Activated naive CD4-positive, alpha-beta T cell treated with anti-CD3 and anti-CD28 coated beads for 36 hours (primary cell): Measurements from ENCODE around the gene JAK1. TPM values are rescaled to one million over a fixed set of nuclear protein-coding genes. Genes with fewer than 3 reads are reported as not detected.

Experiments
- CTCF ChIA-PET: fragments of 350-600 bp; sonication (Branson Sonifier 250); formaldehyde crosslinking; loops from one replicate; lab custom pipeline; 2021; ENCODE audit warnings: antibody characterized with exemption; lab: Charles Lee
- DNase-seq: peaks from one replicate; pipeline ENCODE4 v3.0.0-alpha.2; 2020
- H3K27ac Mint-ChIP-seq: one replicate; pipeline ENCODE4 v1.8.0; 2021; ENCODE audit warnings: mild to moderate bottlenecking, mixed read lengths
- H3K27me3 Mint-ChIP-seq: one replicate; pipeline ENCODE4 v1.8.0; 2021; ENCODE audit warnings: low read depth, mixed read lengths
- H3K36me3 Mint-ChIP-seq: one replicate; pipeline ENCODE4 v1.8.0; 2021; ENCODE audit warnings: low read depth, mixed read lengths
- H3K4me1 Mint-ChIP-seq: one replicate; pipeline ENCODE4 v1.8.0; 2021; ENCODE audit warnings: low read depth, mixed read lengths
- H3K4me3 Mint-ChIP-seq: one replicate; pipeline ENCODE4 v1.8.0; 2021; ENCODE audit warnings: mild to moderate bottlenecking, moderate library complexity, mixed read lengths
- H3K9me3 Mint-ChIP-seq: one replicate; pipeline ENCODE4 v1.8.0; 2021; ENCODE audit warnings: mixed read lengths
- intact Hi-C: fragments of 100-400 bp; cut with micrococcal nuclease; formaldehyde crosslinking; loops from one replicate; pipeline ENCODE4 v1.15.1; 2023
- total RNA-seq, 2 experiments: library from RNA; stranded (reverse); gene quantifications; one replicate each; pipeline ENCODE4 v1.2.3, GENCODE V29; 2021

Gene JAK1
- total RNA-seq, 2 experiments from 2014 or later: 139 to 140 TPM

DNA sequence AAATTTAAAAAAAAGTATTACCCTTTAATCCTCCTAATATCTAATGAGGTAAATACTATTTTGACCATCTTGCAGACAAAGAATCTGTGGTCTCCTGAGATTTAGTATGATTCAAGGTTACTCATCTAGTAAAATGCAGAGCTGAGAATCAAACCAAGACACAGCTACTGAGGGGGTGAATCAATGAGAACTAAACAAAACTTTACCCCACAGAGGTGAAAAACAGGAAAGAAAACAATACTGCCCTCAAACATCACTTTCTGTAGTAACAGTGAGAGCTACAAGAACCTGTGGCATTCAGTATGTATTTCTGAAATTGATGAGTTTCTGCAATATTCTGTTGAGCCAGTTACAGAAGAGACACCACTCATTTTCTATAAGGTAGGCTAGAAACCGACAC, 85.1 kb downstream of the JAK1 start:
- peaks cover 52% of the 10 kb centered on the region for H3K4me1 Mint-ChIP-seq
- CTCF ChIA-PET: interaction anchor here (0.5 to 1.9 kb wide), 3 partner anchors 17 to 81 kb away, joined by 3 to 6 read pairs (median 4); no protein-coding TSS in a partner anchor
- peaks cover 37% of the 10 kb centered on the region for H3K36me3 Mint-ChIP-seq
- intact Hi-C loops: no loop called here
- H3K4me3 Mint-ChIP-seq: no peak overlapping the region
- DNase-seq: no peak
- H3K9me3 Mint-ChIP-seq: no peaks in the 10 kb centered on the region
- H3K27me3 Mint-ChIP-seq: no peaks in the 10 kb centered on the region
- H3K27ac Mint-ChIP-seq: no peak overlapping the region

DNA sequence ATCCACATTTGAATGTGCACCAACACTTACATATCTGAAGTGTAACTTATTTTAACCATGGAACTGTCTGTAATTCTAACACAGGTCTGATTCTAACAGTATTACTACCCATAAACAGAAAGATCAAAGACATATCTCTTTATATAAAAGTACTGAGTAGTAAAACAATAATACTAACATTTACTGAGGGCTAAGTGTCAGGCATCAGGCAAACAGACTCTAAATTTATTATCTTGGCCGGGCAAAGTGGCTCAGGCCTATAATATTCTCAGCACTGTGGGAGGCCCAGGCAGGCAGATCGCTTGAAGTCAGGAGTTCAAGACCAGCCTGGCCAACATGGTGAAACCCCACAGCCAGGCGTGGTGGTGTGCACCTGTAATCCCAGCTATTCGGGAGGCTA, 85.9 kb downstream of the JAK1 start:
- no peaks in the 10 kb centered on the region for H3K9me3 Mint-ChIP-seq
- CTCF ChIA-PET: interaction anchor here (0.6 to 1.9 kb wide), 2 partner anchors 13 to 264 kb away, joined by 4 to 6 read pairs; no protein-coding TSS in a partner anchor
- peaks cover 46% of the 10 kb centered on the region for H3K36me3 Mint-ChIP-seq
- H3K27ac Mint-ChIP-seq: no peak overlapping the region
- intact Hi-C loops: no loop called here
- no peak for DNase-seq
- H3K4me3 Mint-ChIP-seq: no peak overlapping the region
- no peaks in the 10 kb centered on the region for H3K27me3 Mint-ChIP-seq
- peaks cover 60% of the 10 kb centered on the region for H3K4me1 Mint-ChIP-seq

DNA sequence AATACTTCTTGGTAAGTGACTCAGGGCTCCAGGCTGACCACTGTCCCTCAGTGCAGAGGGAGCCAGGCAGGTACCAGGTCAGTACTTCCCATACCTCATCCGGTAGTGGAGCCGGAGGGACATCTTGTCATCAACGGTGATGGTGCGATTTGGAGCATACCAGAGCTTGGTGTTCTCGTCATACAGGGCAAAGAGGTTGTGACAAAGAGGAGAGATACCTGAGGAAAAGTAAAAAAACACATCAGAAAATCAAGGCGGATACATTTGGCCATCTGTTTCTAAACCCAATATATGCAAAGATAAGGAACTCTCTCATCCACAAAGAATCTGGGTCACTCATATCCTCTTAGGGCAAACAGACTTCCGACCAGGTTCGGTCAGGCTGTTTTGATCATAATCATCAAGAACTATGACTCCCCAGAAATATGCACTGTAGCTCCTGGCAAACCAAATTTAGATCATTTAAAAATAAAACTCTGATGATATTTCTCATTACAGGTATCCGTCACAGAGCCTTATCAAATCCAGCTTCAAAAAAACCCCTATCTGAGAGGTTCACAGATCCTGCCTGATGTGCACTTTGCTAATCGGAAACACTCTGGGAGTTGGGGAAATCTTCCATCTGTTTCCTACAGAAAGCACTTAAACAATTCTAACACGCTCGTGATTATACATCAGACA, 87.3 kb downstream of the JAK1 start:
- CTCF ChIA-PET: interaction anchor here (1.9 to 2.4 kb wide), 2 partner anchors 14 to 83 kb away, joined by 4 to 12 read pairs; no protein-coding TSS in a partner anchor
- peaks cover 50% of the 10 kb centered on the region for H3K36me3 Mint-ChIP-seq

DNA sequence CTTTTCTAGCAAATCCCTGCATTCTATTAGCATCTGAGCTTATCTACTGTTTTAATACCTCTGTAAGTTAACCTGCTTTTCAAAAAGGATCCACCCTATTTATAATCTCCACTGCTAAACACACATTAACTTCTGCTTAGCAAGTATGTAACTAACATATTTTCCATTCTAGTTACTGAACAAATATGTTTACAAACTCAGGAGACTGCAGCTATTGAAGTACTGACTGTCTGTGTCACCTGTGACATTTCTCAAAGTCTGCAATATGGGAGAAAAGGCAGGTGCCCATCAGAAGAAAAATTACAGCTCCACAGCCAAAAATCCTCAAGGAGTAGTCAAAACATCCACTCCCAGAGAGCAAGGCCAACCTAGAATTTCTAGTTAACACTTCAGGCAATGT, 88.3 kb downstream of the JAK1 start:
- H3K4me1 Mint-ChIP-seq: peaks cover 62% of the 10 kb centered on the region
- H3K36me3 Mint-ChIP-seq: peaks cover 52% of the 10 kb centered on the region
- H3K27ac Mint-ChIP-seq: peak overlapping the region; percentile 76
- intact Hi-C loops: no loop called here
- H3K4me3 Mint-ChIP-seq: no peak overlapping the region
- CTCF ChIA-PET: interaction anchor here (0.6 to 2.4 kb wide), 7 partner anchors 9 to 267 kb away, joined by 3 to 12 read pairs (median 5); partner anchors contain the start of gene JAK1
- no peaks in the 10 kb centered on the region for H3K27me3 Mint-ChIP-seq
- DNase-seq: no peak
- H3K9me3 Mint-ChIP-seq: no peaks in the 10 kb centered on the region

More for the DNA sequence above, 87.3 kb downstream of the JAK1 start:
- Mint-ChIP-seq H3K27ac (no peak overlapping the region), H3K27me3 (no peaks in the 10 kb centered on the region), H3K4me3 (no peak overlapping the region), H3K4me1 (peaks cover 66% of the 10 kb centered on the region), H3K9me3 (no peaks in the 10 kb centered on the region)
- intact Hi-C loops: no loop called here
- no peak for DNase-seq

DNA sequence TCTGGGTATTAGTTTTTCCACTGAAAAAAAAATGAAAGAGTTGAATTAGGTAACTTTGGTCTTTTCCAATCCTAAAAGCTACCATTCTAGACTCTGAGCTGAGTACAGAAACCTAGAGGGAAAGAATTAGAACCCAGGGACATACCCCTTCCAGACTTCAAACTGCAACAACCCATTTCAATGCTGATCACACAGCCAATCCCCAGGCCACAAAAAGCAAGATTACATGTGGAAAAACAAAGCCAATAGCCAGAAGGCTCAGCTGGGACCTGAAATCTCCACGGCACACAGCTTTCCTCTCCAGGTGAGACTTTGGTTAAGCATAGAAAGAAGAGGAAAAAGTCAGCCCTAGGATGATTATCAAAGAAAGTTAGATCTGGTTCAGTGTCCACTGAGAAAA, 88.8 kb downstream of the JAK1 start:
- Mint-ChIP-seq H3K27ac (peak overlapping the region; percentile 76), H3K36me3 (peaks cover 50% of the 10 kb centered on the region), H3K9me3 (no peaks in the 10 kb centered on the region), H3K27me3 (no peaks in the 10 kb centered on the region), H3K4me3 (no peak overlapping the region), H3K4me1 (peaks cover 59% of the 10 kb centered on the region)
- no peak for DNase-seq
- intact Hi-C loops: loop anchor here (1.0 to 2.0 kb wide), 9 partner anchors 13 to 164 kb away; partner anchors contain the start of gene JAK1
- CTCF ChIA-PET: interaction anchor here (0.6 to 2.4 kb wide), 6 partner anchors 10 to 267 kb away, joined by 3 to 12 read pairs (median 6); partner anchors contain the start of gene JAK1

DNA sequence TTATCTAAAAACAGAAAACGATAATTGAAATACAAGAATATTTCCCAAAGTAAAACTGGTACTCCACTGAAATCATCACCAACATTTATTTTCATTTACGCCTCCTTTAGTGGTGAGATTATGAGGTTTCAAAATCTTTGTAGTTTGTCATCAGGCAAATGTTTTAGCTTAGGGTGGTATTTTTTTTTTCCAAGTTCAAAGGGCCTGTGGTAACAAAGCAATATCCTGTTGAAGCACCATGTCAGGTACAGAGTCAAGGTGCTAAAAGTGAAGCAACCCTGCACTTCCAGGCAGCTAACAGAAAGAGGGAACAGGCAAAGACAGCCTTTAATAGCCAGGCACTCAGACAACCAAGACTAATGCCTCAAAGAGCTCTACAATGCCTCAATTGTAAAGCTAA, 89.2 kb downstream of the JAK1 start:
- intact Hi-C loops: loop anchor here (1.0 to 2.0 kb wide), 9 partner anchors 14 to 164 kb away; partner anchors contain the start of gene JAK1
- H3K27ac Mint-ChIP-seq: peak overlapping the region; percentile 76
- no peaks in the 10 kb centered on the region for H3K9me3 Mint-ChIP-seq
- no peaks in the 10 kb centered on the region for H3K27me3 Mint-ChIP-seq
- CTCF ChIA-PET: interaction anchor here (0.7 to 2.4 kb wide), 7 partner anchors 10 to 262 kb away, joined by 3 to 12 read pairs (median 5); partner anchors contain the start of gene JAK1
- H3K4me1 Mint-ChIP-seq: peaks cover 58% of the 10 kb centered on the region
- H3K4me3 Mint-ChIP-seq: no peak overlapping the region
- DNase-seq: peak; percentile 68
- H3K36me3 Mint-ChIP-seq: peaks cover 52% of the 10 kb centered on the region

DNA sequence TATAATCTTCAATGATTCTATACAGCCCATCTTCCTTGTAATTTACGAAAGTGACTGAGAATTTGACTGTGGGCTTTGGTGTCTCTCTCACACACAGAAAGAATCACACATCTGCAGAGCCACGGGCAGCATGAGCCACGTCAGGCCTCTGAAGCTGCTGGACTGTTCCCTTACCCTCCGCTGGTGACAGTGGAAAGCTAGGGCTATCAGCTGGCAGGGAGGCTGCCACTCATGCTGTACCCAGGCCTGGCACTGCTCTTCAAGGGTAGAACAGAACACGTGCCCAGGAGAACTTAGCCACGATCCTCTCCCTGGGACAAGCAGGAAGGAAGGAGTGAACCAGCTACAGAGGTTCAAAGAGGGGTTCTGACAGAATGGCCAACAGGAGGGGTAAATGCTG, 90.7 kb downstream of the JAK1 start:
- Mint-ChIP-seq H3K4me1 (peaks cover 48% of the 10 kb centered on the region), H3K4me3 (no peak overlapping the region)

DNA sequence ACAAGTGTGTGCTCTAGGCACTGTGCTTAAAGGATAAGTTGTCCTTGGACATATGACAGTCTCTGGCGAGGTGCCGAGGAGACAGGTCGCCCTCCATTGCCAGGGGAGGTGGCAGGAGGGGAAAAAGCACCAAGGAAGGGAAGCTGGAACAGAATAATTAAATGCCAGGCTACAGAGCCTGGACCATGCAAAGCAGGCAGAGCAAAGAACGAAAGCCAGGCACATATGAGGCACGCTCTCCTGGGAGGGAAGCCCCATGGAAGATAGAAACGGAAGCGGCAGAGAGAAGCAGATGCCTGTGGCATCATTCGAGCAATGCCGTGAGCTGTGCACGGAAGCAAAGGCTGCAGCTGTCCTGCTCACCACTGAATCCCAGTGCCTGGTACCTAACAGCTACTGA, 91.2 kb downstream of the JAK1 start:
- Mint-ChIP-seq H3K27me3 (no peaks in the 10 kb centered on the region), H3K4me3 (no peak overlapping the region), H3K36me3 (peaks cover 53% of the 10 kb centered on the region), H3K4me1 (peaks cover 44% of the 10 kb centered on the region), H3K27ac (no peak overlapping the region), H3K9me3 (no peaks in the 10 kb centered on the region)
- DNase-seq: no peak
- CTCF ChIA-PET: interaction anchor here (0.5 to 1.8 kb wide), 2 partner anchors 138 to 166 kb away, joined by 3 read pairs; no protein-coding TSS in a partner anchor
- intact Hi-C loops: no loop called here

More for the DNA sequence above, 90.7 kb downstream of the JAK1 start:
- Mint-ChIP-seq H3K27ac (no peak overlapping the region), H3K27me3 (no peaks in the 10 kb centered on the region), H3K36me3 (peaks cover 55% of the 10 kb centered on the region), H3K9me3 (no peaks in the 10 kb centered on the region)
- CTCF ChIA-PET: interaction anchor here (0.6 to 1.8 kb wide), 2 partner anchors 34 to 165 kb away, joined by 3 to 4 read pairs; no protein-coding TSS in a partner anchor
- intact Hi-C loops: loop anchor here (2.0 kb wide), 2 partner anchors 15 to 81 kb away; no protein-coding TSS in a partner anchor
- DNase-seq: no peak

DNA sequence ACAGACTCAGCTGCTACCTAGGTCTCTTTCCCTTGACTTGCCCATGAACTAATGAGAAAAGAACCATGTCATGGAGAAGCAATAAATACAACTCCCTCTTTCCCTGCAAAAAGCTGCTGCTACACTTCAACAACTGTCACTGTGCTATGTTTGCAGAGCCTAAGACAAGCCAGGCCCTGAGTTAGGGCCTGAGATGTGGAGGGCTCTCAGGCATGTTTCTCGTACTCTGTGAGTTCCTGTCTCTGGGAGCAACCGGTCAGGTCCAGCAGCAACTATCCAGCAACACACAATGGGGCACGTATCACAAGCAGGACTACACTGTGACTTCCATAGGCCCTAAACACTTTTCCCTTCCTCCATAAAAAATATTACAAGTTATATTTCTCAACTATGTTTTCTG, 91.7 kb downstream of the JAK1 start:
- Mint-ChIP-seq H3K4me3 (no peak overlapping the region), H3K4me1 (peaks cover 44% of the 10 kb centered on the region), H3K9me3 (no peaks in the 10 kb centered on the region), H3K36me3 (peaks cover 55% of the 10 kb centered on the region), H3K27ac (no peak overlapping the region), H3K27me3 (no peaks in the 10 kb centered on the region)
- intact Hi-C loops: no loop called here
- CTCF ChIA-PET: interaction anchor here (0.5 to 1.8 kb wide), 2 partner anchors 138 to 166 kb away, joined by 3 read pairs; no protein-coding TSS in a partner anchor
- DNase-seq: no peak

DNA sequence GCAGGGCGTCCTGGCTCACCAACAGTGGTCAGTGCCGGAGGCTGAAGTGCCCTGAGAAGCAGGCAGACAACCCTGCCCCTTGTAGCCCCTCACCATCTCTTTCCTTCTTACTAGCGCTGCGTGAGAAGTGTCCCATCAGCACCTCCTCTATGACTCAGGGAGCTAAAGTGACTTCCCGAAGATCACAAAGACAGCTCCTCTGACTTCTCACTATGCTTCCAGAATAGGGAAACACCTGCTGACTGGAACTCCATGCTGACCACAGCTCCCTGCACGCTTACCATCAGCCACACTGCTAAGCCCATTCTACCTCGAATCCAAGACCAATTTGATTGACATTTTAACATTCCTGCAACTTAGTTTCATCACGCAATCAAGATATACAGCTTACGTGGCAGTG, 92.8 kb downstream of the JAK1 start:
- Mint-ChIP-seq H3K36me3 (peaks cover 54% of the 10 kb centered on the region), H3K4me1 (peaks cover 36% of the 10 kb centered on the region), H3K4me3 (no peak overlapping the region), H3K27ac (no peak overlapping the region), H3K27me3 (no peaks in the 10 kb centered on the region), H3K9me3 (no peaks in the 10 kb centered on the region)
- CTCF ChIA-PET: interaction anchor here (1.8 kb wide), 1 partner anchor 167 kb away, joined by 3 read pairs; no protein-coding TSS in a partner anchor
- intact Hi-C loops: no loop called here
- no peak for DNase-seq

DNA sequence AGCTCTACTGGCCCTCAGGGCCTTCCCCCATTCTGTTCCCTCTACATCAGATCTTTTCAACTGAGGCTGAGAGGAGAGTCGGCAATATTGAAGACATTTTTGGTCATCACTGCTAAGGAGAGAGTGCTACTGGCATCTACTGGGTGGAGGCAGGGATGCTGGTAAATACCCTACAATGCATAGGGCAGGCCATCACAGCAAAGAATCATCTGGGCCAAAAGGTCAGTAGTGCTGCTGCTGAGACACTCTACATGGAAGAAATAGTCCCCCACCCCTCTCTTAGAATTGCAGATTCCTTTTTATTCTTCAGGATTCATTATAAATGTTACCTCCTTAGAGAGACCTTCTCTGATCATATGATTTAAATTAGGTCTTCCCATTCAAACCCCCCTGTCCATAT, 94.3 kb downstream of the JAK1 start:
- peaks cover 24% of the 10 kb centered on the region for H3K4me1 Mint-ChIP-seq
- intact Hi-C loops: no loop called here
- CTCF ChIA-PET: no interaction called here
- no peak for DNase-seq
- H3K9me3 Mint-ChIP-seq: no peaks in the 10 kb centered on the region
- no peaks in the 10 kb centered on the region for H3K27me3 Mint-ChIP-seq
- H3K4me3 Mint-ChIP-seq: no peak overlapping the region
- H3K36me3 Mint-ChIP-seq: peaks cover 48% of the 10 kb centered on the region
- no peak overlapping the region for H3K27ac Mint-ChIP-seq

DNA sequence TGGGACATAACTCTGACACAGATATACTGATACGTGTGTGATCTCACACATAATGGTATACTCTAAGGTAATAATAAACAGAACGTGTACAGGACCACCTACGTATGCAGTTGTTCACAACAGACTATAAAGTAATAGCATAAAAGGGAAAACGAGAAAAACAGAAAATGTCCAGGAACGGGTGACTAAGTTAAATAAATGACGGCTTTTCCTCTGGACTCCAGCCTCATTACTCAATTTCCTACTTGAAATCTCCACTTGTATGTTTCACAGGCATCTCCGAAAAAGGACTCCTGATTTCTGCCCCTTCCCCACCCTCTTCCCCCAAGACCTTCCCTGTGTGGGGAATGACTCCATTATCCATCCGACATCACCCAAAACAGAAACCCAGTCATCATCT, 95.1 kb downstream of the JAK1 start:
- H3K9me3 Mint-ChIP-seq: no peaks in the 10 kb centered on the region
- peaks cover 47% of the 10 kb centered on the region for H3K36me3 Mint-ChIP-seq
- CTCF ChIA-PET: no interaction called here
- intact Hi-C loops: no loop called here
- H3K4me3 Mint-ChIP-seq: no peak overlapping the region
- DNase-seq: no peak
- H3K4me1 Mint-ChIP-seq: peaks cover 16% of the 10 kb centered on the region
- no peak overlapping the region for H3K27ac Mint-ChIP-seq
- H3K27me3 Mint-ChIP-seq: no peaks in the 10 kb centered on the region
